ENCODE results near the gene TMPRSS2.

The TMPRSS2 gene

DNA sequence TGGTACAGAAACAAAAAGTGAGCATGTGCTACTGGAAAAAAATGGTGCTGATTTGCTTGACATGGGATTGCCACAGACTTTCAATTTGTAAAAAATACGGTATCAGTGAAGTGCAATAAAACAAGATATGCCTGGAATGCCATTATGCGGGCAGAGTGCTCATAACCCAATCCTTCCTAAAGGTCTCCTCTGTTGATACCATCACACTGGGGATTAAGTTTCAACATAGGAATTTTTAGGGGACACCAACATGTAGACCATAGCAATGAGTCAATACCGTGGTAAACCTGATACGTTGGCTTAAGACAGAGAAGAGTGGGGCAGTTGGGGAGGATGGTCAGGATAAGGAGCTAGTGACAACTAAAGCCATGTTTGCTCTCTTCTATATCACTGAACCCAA is 61.4 kb downstream of the TMPRSS2 start:
- DNase-seq, result no peak

DNA sequence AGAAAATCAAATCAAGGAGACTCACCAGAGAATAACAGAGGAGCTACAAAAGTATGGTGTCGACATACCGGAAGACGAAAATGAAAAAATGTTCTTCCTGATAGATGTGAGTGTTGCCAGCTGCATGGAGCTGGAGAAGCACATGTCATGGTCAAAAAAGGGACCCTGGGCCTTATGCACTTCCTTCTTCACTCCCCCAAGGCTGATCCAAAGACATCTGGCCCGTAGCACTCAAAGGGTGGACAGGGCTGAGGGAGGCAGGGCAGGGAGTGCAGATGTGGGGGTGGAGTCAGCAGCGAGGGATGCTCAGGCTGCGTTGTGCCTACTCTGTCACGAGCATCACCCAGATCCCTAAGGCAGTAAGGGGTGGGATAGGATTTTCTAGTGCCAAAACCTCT is 62.5 kb downstream of the TMPRSS2 start:
- no peak for DNase-seq

DNA sequence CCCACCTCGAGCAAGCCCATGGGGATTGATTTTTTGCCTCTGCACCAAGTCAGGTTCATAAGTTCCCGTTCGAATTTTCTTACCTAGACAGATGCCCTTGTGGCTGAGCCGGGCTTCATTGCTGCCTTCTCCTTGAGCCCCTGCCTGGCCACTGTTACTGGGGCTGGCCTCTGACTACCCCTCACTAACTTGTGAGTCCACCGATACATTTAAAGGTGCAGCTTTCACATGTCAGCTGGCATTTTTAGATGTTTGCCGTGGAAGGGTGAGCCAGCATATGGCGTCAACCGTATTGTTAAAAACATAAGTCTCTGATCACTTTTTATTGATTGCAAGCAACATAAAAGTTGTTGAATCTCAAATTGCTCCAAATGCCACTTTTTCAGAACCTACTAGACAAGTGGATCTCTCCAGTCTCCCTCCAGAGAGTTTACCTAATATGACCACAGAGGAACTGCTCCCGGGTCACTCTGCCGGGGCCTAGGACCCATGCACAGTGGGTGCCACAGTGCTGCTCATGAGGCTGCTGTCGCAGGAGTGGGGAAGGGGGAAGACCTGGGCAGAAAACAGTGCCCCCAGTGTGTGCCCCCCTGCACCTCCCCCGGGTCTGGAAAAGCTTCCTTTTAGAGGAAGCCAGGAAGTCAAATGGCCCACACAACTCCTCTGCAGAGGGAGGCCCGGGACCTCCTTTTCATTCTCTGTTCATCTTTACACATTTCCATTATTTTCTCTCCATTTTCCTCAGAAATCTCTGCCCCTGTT is 63.1 kb downstream of the TMPRSS2 start:
- no peak for DNase-seq

DNA sequence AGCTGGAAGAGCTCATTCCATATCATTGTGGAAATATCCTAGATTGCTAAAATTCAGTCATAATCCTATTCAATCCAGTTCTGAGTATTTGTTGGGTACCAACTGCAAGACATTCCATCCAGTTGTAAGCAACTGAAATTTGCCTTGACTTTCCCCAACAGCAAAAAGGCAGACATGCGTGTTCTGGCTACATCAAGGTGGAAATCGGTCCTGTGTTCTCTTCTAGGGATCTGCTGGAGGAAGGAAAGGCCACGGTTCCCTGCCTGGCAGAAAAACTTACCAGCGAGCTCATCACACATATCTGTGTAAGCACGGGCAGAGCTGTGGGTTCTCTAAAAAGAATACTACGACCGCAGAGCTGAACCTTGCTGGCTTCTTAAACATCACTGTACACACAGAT is 64.4 kb downstream of the TMPRSS2 start:
- DNase-seq, result no peak

DNA sequence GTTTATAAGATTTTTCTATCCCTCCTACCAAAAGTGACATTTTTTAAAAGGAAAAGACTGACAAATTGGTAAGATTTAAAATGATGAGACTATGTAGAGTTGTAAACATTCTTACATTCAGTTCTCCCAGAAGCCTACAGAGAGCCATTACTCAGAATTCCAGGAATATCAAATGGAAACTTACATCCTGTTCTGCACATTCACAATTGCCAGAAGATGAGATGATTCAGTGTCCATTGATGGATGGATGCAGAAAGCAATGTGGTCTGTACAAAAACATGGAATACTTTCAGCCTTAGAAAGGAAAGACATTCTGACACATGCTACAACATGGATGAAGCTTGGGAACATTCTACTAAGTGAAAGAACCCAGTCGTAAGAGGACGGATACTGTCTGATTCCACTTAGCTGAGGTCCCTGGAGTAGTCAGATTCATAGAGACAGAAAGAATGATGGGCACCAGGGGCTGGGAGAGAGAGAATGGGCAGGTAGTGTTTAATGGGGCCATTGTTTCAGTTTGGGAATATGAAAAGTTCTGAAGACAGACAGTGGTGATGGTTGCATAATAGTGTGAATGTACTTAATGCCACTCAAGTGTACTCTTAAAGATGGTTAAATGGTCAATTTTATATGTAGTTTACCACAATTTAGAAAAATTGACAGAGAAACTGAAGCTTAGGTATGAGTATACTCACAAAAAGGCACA is 65.3 kb downstream of the TMPRSS2 start:
- no peak for DNase-seq

DNA sequence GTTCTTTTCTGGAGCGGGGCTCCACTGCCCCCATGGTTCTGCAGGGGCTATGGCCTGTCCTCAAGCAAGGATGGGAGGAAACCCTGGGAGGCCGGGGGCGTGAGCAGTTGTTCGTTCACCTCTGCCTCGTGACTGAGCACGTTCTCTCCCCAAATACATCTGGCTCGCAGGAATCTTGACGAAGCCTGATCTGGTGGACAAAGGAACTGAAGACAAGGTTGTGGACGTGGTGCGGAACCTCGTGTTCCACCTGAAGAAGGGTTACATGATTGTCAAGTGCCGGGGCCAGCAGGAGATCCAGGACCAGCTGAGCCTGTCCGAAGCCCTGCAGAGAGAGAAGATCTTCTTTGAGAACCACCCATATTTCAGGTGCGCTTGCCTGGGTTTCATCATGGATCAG is 66.4 kb downstream of the TMPRSS2 start:
- DNase-seq, result no peak

DNA sequence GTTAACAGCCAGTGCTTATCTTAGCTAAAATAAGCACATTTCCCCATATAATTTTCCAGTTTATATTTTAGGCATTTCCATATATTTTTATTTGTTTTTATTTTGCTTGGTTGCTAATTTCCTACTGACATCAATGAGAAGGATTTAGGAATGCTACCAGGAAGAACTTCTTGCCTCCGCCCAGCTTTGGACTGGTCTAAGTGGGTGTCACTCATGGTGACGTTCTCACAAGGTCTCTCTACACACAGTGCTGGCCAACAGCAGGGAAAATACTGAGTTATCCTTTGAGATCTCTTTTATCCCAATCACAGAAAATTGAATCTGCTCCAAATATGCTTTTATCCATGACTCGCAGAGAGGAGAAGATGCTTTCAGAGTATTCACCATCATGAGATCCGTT is 68.7 kb downstream of the TMPRSS2 start:
- no peak for DNase-seq

DNA sequence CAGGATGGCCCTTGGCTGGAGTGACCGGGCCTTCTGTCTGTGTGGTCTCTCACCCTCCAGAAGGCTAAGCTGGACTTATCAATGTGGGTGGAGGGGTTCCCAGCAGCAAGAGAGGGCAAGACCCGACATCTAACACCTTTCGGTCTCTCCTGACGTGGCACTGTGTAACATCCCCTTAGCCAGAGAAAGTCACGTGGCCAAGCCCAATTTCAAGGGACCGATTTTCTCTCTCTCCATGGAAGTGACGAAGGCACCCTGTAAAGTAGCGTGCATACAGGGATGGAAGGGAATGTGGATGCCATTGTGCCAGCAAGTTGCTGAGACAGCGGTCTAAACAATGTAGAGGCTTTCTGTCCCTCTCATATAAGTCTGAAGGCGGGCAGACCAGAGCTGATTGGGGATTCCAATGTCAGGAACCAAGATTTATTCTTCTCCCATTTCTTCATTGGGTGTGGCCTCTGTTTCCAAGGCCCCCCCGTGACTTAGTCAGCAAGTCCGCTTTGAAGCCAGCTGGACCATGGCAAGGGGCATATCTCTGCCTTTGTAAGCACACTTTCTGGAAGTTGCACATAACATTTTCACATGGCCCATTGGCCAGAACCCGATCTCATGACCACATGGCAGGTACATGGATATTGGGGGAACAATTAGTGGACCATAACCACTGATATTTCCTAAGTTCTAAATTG is 69.4 kb downstream of the TMPRSS2 start:
- DNase-seq, result no peak

DNA sequence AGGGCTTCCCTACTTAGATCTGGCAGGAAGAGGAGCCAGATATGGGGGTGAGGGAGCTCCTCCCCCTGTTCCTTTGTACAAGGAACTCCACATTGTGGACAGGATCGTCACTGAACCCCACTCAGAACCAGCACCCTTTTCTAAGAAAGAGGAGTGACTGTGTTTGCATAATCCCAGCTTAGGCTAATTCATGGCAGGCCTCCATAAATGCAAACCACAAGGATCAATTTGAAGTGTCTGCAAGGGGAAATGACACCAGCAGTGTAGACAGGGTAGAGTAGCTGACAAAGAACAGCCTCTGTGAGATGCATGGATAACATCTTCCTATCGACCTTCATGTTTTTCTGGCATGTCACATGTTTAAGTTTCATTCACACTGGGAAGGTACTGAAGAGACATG is 70.2 kb downstream of the TMPRSS2 start:
- DNase-seq, result no peak

DNA sequence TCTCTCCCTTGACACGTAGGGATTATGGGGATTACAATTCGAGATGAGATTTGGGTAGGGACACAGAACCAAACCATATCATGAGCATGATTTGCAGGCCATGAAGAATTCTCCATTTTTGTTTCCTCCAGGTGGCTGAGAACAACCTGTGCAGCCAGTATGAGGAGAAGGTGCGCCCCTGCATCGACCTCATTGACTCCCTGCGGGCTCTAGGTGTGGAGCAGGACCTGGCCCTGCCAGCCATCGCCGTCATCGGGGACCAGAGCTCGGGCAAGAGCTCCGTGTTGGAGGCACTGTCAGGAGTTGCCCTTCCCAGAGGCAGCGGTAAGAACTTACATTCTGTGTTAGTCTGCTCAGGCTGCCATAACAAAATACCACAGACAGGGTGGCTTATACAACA is 72.3 kb downstream of the TMPRSS2 start:
- no peak for DNase-seq

DNA sequence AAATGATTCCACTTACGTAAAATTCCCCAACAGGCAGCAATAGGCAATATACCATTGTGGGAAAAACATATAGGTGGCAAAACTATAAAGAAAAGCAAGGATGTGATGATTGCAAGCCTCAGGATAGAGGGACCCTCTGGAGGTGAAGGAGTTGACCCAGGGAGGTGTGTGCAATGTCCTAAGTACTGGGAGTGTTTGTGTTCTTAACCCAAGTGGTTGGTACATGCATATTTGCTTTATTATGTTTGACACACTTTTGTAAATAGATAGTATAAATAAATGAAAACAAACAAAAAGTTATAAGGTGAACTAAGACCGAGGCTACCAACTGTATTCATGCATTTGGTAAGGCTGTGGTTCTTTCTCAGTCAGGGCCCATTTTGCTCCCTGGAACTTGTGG is 74.4 kb downstream of the TMPRSS2 start:
- no peak for DNase-seq

DNA sequence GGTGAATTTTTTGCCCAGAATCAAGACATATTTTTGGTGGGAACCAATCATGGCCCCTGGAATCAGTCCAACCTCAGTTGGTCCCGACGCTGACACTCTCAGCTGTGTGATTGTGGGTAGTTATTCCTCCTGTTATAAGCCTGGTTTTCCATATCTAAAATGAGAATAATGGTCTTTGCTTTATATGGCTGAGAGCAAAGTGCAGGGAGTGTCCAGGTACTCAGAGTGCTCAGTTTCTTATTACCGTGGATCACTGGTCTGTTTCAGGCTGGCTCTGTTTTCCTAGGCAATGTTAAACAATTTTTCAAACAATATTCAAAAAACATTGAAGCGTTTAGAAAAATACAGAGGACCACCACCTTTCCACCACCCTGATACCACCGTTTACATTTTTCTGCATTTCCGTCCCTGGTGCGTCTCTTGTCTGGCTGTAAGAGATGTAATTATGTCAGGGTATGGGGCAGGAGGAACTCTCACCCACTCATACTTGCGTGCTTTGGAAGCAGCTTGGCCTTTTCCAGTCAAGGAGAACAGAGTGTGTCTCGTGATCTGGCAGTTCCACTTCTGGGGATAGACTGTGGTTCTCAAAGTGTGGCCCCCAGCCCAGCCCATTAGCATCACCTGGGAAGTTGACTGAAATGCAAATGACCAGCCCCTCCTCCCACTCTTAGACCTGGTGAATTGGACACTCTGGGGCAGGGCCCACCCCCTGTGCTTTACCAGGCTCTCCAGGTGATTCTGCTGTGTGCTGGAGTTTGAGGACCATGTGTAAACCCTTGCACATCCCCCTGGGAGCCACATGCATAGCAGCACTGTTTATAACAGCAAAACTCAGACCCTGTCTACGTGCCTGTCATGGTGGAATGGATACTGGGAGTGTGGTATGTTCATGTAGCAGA is 75.1 kb downstream of the TMPRSS2 start:
- DNase-seq, result no peak

DNA sequence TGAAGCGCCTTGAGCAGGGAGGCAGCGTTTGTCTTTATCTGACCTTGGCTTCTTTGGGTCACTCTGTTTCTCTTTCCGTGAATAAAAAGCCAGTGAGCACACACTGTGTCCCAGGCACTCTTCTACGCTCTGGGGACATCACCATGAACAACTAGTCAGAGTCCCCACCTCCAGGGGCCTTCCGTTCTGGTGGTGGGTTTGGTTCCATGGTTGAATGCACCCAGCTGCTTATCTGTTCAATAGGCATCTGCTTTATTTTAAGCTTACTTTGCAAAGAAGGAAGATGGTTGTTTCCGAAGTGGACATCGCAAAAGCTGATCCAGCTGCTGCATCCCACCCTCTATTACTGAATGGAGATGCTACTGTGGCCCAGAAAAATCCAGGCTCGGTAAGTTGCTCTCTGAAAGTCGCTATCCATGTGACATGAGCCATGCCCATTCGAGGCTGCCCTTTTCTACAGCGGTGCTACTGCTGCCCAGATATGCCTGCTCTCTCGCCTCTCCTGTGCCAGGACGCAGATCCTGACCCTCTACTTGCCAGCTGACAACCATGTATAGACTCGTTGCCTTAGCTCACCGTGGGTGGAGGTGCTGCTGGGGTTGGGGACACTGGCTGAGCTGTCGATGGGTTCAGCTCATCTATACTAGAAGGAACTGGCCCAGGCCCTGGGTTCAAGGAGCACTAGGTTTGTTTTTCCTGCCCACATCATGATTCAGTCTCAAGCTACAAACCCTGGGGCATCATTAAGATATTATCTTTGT is 76.0 kb downstream of the TMPRSS2 start:
- no peak for DNase-seq

DNA sequence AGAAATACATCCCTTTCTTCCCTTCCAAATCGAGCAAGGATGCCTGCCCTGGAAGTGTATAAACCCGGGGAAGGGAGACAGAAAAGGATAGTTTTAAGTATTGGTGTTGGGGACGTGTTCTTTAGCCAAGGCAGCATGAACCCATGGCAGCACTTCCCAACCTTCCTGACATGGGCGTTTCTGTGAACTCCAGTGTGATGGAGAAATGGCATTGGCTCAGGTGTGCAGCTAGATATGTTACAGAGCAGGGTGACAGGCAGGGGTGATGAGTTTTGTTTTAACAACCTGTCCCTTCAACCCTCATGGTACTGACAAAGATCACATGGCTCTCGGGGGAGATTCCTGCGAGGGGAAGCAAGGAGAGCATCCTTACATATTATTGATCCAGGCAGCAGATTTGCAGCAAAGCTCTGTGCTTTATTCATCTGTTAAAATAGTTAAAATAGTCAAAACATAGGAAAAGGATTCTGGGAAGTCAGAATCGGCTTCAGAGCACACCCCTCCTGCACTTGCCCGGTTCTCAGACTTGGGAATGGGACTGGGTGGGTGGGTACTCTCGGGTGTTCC is 78.0 kb downstream of the TMPRSS2 start:
- no peak for DNase-seq

DNA sequence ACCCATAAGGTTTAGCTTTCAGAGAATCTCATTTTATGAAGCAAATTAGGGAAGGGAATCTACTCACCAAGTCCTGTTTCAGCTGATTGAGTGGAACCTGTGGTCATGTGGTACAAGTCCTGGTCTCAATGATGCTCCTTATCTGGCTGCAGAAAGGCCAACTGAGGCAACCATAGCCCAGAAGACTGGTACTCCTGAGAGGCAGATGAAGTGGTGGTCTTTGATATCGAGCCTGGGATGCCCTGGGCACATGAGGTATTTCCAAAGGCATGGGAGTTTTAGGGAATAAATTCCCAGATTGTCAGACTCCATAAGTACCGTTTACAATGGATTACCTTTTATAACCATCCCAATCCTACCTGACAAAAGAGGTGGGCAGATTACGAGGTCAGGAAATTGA is 78.7 kb downstream of the TMPRSS2 start:
- no peak for DNase-seq

DNA sequence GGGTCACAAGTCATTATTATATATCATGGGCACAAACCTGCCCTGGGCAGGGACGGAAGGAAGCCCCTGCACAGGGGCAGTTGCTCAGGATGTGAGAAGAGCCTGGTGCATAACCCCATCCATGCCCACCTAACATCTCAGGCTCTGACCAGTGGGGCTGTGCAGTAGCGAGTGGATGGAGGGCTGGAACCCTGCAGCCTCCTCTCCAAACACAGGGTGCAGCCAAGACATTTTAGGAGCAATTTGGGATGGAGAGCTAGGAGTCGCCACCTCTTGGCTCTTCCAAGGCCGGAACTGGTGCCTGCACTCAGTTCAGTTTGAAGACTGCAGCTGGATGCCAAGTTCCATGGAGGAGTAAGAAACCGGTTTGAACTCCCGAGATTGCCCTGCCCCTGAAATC is 79.1 kb downstream of the TMPRSS2 start:
- no peak for DNase-seq

DNA sequence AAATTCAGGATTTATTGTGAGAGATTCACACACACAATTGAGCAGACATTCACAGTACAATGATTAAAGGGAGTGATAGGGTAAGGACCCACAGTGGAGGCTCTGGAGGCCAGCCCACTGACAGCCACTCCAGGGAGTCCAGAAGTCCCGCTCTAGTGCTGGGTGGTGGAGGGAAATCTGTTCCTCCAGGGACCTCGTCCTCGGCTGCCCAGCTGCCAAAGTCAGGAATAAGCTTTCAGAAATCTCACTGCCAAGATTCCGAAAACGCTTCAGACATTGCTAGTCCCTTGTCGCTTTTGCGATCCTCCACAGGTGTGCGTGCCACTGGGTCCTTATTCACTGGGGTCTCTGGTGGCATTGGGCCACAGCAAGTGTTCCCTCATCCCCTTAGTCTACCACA is 79.6 kb downstream of the TMPRSS2 start:
- DNase-seq, result no peak

DNA sequence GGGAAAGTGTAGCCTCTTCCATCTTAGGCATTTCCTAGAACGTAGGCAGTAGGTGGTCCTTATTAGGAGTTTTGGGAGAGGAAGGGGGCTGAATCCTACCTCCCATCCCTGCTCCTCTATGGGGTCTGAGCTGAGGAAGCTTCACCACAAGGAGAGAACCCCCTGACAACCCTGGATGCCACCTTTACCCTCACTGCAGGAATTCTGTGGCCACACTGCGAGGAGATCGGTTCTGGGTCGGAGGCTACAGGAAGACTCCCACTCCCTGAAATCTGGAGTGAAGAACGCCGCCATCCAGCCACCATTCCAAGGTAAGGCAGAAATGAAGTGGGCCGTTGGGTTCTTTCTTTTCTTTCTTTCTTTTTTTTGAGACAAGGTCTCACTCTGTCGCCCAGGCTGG is 80.4 kb downstream of the TMPRSS2 start:
- no peak for DNase-seq

DNA sequence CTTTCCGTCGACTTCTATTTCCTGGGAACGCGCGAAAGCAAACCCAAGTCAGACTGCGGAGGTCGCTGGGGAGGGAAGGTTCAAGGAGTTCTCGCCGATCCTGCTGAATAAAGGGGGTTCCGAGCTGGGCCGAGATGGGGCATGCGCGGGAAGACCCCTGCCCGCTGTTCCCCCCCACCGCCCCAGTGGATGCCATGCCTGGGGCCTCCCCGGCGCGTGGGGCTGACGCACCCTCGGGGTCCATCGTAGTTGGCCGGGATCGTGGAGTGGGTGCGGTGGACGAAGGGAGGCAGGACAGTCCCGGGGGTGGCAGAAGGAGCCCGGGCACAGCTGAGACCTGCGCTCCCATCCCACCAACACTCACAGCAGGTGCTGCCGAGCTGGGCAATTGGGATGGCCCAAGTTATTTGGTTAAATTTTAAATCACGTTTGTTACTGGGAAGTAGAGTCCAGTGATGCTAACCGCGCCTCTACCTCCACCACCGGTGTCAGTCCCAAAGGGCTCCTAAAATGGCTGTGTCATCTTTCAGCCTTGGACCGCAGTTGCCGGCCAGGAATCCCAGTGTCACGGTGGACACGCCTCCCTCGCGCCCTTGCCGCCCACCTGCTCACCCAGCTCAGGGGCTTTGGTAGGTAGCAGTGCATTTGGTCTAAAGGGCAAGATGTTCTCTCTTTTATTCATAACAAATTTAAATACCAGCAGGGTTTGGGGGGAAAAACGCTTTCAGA is 81.1 kb downstream of the TMPRSS2 start:
- no peak for DNase-seq

DNA sequence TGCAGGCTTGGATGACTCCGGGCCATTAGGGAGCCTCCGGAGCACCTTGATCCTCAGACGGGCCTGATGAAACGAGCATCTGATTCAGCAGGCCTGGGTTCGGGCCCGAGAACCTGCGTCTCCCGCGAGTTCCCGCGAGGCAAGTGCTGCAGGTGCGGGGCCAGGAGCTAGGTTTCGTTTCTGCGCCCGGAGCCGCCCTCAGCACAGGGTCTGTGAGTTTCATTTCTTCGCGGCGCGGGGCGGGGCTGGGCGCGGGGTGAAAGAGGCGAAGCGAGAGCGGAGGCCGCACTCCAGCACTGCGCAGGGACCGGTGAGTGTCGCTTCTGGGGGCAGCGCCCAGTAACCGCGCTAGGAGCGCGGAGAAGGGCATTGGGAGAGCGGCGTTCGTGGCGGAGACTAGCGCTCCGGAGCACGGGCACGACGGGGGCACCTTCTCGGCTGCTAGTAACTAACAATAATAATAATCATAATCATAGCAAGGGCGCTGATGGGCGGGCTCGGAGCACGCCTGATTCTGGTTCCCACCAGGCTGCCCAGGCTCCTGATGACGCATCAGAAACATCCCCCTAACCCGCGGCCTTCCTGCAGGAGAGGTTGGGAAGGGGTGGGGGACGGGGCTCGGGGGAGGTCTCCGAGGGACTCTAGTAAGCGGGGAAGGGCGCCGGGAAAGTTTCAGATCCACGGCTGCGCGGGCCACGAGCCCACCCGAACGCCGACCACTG is 81.8 kb downstream of the TMPRSS2 start, which contains the start of gene MX1:
TSS of gene MX1 (plus strand) at position 286 of the 722 bp plus-strand sequence. CDS start 5,832 bp downstream, outside the sequence.
- no peak for DNase-seq

Measured in cerebellar nuclear complex (tissue), 1 donor.